Mammary epithelial cell (primary cell): ENCODE data around the gene ELF4.

Experiments used
- CTCF ChIP-seq, 2 donors: IDR thresholded peaks in 1 of 2; conservative IDR thresholded peaks in 1 of 2; 2 replicates each; pipeline ENCODE4 v1.5.1; 2011 to 2012; ENCODE audit warnings: inconsistent platforms in 2 of 2, low read length in 2 of 2, mild to moderate bottlenecking in 2 of 2, control low read depth in 1 of 2, low read depth in 1 of 2; ENCODE audit not compliant: insufficient read depth in 1 of 2; ENCODE audit errors: extremely low read depth in 1 of 2
- EZH2 ChIP-seq: IDR thresholded peaks from 2 replicates; pipeline ENCODE4 v1.6.1; 2012; ENCODE audit warnings: low read length, inconsistent platforms, borderline replicate concordance

- TF ChIP-seq EZH2 (no peak), CTCF (conservative IDR thresholded peaks at IDR 0.05 in 1 of 2, IDR thresholded peaks at IDR 0.05 in 1 of 2; ENCODE audit: extremely low read depth in 1 of 2, insufficient read depth in 1 of 2, low read depth in 1 of 2, low read length in 2 of 2) (no peak)
These were observed 26.7 kb upstream of the ELF4 start for GRCh38 chrX:130136961-130137360.
